Measurements from ENCODE around the gene BRD7.

DNA sequence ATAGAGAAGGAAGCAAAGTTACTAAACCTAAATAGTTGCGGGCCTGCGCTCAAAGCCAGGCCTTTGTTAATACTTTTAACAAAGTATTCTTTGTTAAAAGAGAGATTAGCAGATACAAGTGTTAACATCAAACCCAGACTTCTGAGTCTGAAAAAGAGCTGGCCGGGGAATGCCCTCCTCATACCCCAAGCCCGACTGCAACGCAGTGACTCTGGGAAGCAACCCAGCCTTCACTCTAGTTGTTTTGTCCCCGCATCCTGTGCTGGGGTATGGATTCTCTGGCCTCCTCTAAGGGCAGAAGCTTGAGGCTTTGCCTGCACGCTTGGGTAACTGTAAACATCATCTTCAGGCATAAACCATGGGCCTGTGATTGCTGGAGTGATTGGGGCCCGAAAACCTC lies 54.1 kb downstream of the BRD7 start:
- TF ChIP-seq YY1 (IDR thresholded peaks at IDR 0.05) (no peak), EGR1 (IDR thresholded peaks at IDR 0.05; ENCODE audit: low read depth in 2 of 2) (no peak), CTCF (IDR thresholded peaks at IDR 0.05; ENCODE audit: low read depth, low read length, missing input control) (no peak), TAF1 (conservative IDR thresholded peaks at IDR 0.05) (no peak), SP1 (IDR thresholded peaks at IDR 0.05) (no peak), REST (IDR thresholded peaks at IDR 0.05) (no peak)
- TF ChIP-seq, protein P1, sequence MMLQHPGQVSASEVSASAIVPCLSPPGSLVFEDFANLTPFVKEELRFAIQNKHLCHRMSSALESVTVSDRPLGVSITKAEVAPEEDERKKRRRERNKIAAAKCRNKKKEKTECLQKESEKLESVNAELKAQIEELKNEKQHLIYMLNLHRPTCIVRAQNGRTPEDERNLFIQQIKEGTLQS (IDR thresholded peaks at IDR 0.05) = no peak

All from liver (tissue), 3 donors.